ENCODE results near the gene HELZ.

Gene HELZ

GRCh38 chr17:67074781-67075180 is 170.2 kb downstream of the HELZ start:
- DNase-seq (ENCODE audit: low read depth), result no peak

GRCh38 chr17:67072885-67073284 is 172.1 kb downstream of the HELZ start:
- DNase-seq (ENCODE audit: low read depth), result no peak

GRCh38 chr17:67071595-67071994 is 173.4 kb downstream of the HELZ start:
- no peak for DNase-seq (ENCODE audit: low read depth)

- DNase-seq (ENCODE audit: low read depth), result no peak
Measured at GRCh38 chr17:67069603-67070136, 175.3 kb downstream of the HELZ start.

- no peak for DNase-seq (ENCODE audit: low read depth)
Measured at GRCh38 chr17:67068999-67069398, 176.0 kb downstream of the HELZ start.

GRCh38 chr17:67067571-67068482 is 177.2 kb downstream of the HELZ start:
- DNase-seq (ENCODE audit: low read depth), result no peak

GRCh38 chr17:67066717-67067116 is 178.3 kb downstream of the HELZ start:
- no peak for DNase-seq (ENCODE audit: low read depth)

GRCh38 chr17:67063141-67063540 is 181.9 kb downstream of the HELZ start:
- no peak for DNase-seq (ENCODE audit: low read depth)

GRCh38 chr17:67059372-67059771 is 185.6 kb downstream of the HELZ start:
- DNase-seq (ENCODE audit: low read depth), result no peak

- no peak for DNase-seq (ENCODE audit: low read depth)
Measured at GRCh38 chr17:67058036-67058435, 187.0 kb downstream of the HELZ start.

- no peak for DNase-seq (ENCODE audit: low read depth)
Measured at GRCh38 chr17:67056746-67057490, 188.1 kb downstream of the HELZ start.

- no peak for DNase-seq (ENCODE audit: low read depth)
Measured at GRCh38 chr17:67055811-67056745, 188.9 kb downstream of the HELZ start.

GRCh38 chr17:67055041-67055443 is 190.0 kb downstream of the HELZ start:
- no peak for DNase-seq (ENCODE audit: low read depth)

- DNase-seq (ENCODE audit: low read depth), result no peak
Measured at GRCh38 chr17:67054608-67055007, 190.4 kb downstream of the HELZ start.

GRCh38 chr17:67054011-67054591 is 190.9 kb downstream of the HELZ start:
- DNase-seq (ENCODE audit: low read depth), result no peak

- no peak for DNase-seq (ENCODE audit: low read depth)
Measured at GRCh38 chr17:67053438-67054000, 191.5 kb downstream of the HELZ start.

GRCh38 chr17:67052720-67053437 is 192.1 kb downstream of the HELZ start:
- DNase-seq (ENCODE audit: low read depth), result no peak

- DNase-seq (ENCODE audit: low read depth), result no peak
Measured at GRCh38 chr17:67051837-67052236, 193.2 kb downstream of the HELZ start.

GRCh38 chr17:67051155-67051538 is 193.8 kb downstream of the HELZ start:
- no peak for DNase-seq (ENCODE audit: low read depth)

- no peak for DNase-seq (ENCODE audit: low read depth)
Measured at GRCh38 chr17:67050471-67051154, 194.4 kb downstream of the HELZ start.

All from stimulated activated CD8-positive, alpha-beta memory T cell treated with anti-CD3 and anti-CD28 coated beads, Interleukin-12 subunit alpha, Interleukin-12 subunit beta, amount 100 ng/mL, for 4 hours (primary cell).